NB4 (cell line): ENCODE measurements around the gene ABHD3.
"Not testable (repeated sequence)": the region's sequence is repeated elsewhere in the genome, so short reads cannot be mapped to it uniquely, and the experiment has no call there.

Source experiments
- DNase-seq: peaks from one replicate; pipeline ENCODE4 v3.0.0; 2010; ENCODE audit warnings: low read depth
- H3K4me3 ChIP-seq: one replicate; pipeline ENCODE4 v1.5.1; 2011; ENCODE audit warnings: mild to moderate bottlenecking, low read depth, low read length, moderate library complexity
- CTCF ChIP-seq: IDR thresholded peaks from one replicate; pipeline ENCODE4 v1.5.1; 2012; ENCODE audit warnings: low read depth, low read length
- MAX ChIP-seq: IDR thresholded peaks from 2 replicates; pipeline ENCODE4 v1.6.1; 2011; ENCODE audit warnings: low read depth, low read length
- MYC ChIP-seq: IDR thresholded peaks from 2 replicates; pipeline ENCODE4 v1.6.1; 2011; ENCODE audit warnings: low read depth, low read length
- POLR2A ChIP-seq: IDR thresholded peaks from 2 replicates; pipeline ENCODE4 v1.6.1; 2011; ENCODE audit warnings: mild to moderate bottlenecking; ENCODE audit not compliant: insufficient read length; ENCODE audit errors: extremely low read depth

ABHD3 gene

GRCh38 chr18:21735452-21736015 lies 31.0 kb upstream of the ABHD3 start:
- no peak overlapping the region for H3K4me3 ChIP-seq
- DNase-seq, result no peak
- TF ChIP-seq MAX (no peak), CTCF (no peak), POLR2A (no peak), MYC (no peak)

GRCh38 chr18:21733011-21733410 lies 28.4 kb upstream of the ABHD3 start:
- no peak overlapping the region for H3K4me3 ChIP-seq
- TF ChIP-seq MAX (no peak), POLR2A (no peak), CTCF (no peak), MYC (no peak)
- DNase-seq, result no peak

GRCh38 chr18:21727702-21728101 lies 23.1 kb upstream of the ABHD3 start:
- no peak for DNase-seq
- TF ChIP-seq MAX (no peak), POLR2A (no peak), CTCF (no peak), MYC (no peak)
- no peak overlapping the region for H3K4me3 ChIP-seq

- no peak for DNase-seq
- H3K4me3 ChIP-seq, result no peak overlapping the region
- no peak for TF ChIP-seq MAX
Measured at GRCh38 chr18:21725201-21725600, 20.6 kb upstream of the ABHD3 start.

- H3K4me3 ChIP-seq, result no peak overlapping the region
- DNase-seq, result no peak
Measured at GRCh38 chr18:21722687-21723086, 18.1 kb upstream of the ABHD3 start.

GRCh38 chr18:21714474-21714873 lies 9.9 kb upstream of the ABHD3 start:
- no peak overlapping the region for H3K4me3 ChIP-seq
- DNase-seq, result no peak
- TF ChIP-seq CTCF (no peak), MYC (no peak), POLR2A (no peak)

More at GRCh38 chr18:21722687-21723086, 18.1 kb upstream of the ABHD3 start:
- TF ChIP-seq MYC (no peak), POLR2A (no peak), CTCF (no peak), MAX (no peak)

- not testable (repeated sequence) for H3K4me3 ChIP-seq, DNase-seq
Measured at GRCh38 chr18:21707130-21707529, 2.6 kb upstream of the ABHD3 start.
